ENCODE data around the gene RPS19.
"Not testable (repeated sequence)": the region's sequence is repeated elsewhere in the genome, so short reads cannot be mapped to it uniquely, and the experiment has no call there.

The RPS19 gene

GRCh38 chr19:41910992-41911888 lies 51.2 kb downstream of the RPS19 start:
- TF ChIP-seq, protein P1, sequence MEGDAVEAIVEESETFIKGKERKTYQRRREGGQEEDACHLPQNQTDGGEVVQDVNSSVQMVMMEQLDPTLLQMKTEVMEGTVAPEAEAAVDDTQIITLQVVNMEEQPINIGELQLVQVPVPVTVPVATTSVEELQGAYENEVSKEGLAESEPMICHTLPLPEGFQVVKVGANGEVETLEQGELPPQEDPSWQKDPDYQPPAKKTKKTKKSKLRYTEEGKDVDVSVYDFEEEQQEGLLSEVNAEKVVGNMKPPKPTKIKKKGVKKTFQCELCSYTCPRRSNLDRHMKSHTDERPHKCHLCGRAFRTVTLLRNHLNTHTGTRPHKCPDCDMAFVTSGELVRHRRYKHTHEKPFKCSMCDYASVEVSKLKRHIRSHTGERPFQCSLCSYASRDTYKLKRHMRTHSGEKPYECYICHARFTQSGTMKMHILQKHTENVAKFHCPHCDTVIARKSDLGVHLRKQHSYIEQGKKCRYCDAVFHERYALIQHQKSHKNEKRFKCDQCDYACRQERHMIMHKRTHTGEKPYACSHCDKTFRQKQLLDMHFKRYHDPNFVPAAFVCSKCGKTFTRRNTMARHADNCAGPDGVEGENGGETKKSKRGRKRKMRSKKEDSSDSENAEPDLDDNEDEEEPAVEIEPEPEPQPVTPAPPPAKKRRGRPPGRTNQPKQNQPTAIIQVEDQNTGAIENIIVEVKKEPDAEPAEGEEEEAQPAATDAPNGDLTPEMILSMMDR (conservative IDR thresholded peaks at IDR 0.05; ENCODE audit: low read depth), result no peak
- no peak overlapping the region for H3K27ac ChIP-seq
- DNase-seq (ENCODE audit: low spot score), result no peak
- POLR2A ChIA-PET (ENCODE audit: low non-redundant PET), result no interaction called here
- CTCF ChIA-PET, result interaction anchor here (0.5 to 0.7 kb wide), 4 partner anchors 9 to 522 kb away, joined by 3 to 6 read pairs (median 3); partner anchors contain the start of gene ERFL

DNA sequence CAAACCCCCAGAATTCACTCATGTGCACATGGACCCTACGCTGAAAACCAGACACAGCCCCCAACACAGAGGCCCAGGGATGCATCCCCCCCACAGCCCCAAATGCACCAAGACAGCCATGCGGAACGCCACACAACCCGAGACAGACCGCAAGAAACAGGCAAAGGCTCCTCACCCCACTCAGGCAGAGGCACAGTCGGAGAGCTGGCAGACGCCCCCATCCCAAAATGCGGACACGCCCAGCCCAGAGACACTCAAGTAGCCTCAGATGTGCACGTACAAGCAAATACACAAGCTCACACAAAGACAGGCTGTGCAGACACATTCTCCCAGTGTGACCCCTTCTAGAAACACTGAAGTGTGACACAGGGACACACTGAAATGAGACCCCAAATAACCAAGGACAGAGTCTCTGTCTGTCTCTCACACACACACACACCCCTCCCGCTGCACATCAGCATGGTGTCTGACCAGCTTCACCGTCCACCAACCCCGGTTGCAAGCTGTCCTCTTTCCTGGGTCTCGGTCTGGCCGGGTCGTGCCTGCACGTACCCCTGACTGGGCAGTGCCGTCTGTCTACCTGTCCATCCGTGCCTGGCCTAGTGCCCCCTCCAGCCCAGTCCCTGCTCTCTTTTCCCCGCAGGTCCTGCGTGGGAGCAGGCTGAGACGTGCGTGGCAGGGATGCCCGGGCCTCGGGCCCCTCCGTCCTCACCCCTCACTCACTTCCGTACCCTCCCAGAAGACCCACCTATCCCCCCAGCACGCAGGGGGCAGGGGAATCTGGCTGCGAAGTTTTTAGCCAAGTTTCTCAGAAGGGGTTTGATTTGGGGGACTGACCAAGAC lies 52.1 kb downstream of the RPS19 start:
- DNase-seq (ENCODE audit: low spot score), result no peak
- TF ChIP-seq, protein P1 (conservative IDR thresholded peaks at IDR 0.05; ENCODE audit: low read depth), result no peak
- no peak overlapping the region for H3K27ac ChIP-seq
- POLR2A ChIA-PET (ENCODE audit: low non-redundant PET), result no interaction called here
- CTCF ChIA-PET, result interaction anchor here (0.5 to 0.7 kb wide), 3 partner anchors 16 to 29 kb away, joined by 3 to 6 read pairs (median 3); partner anchors contain the start of gene ERFL

GRCh38 chr19:41912899-41913537 lies 53.0 kb downstream of the RPS19 start:
- DNase-seq (ENCODE audit: low spot score), result no peak
- TF ChIP-seq, protein P1 (conservative IDR thresholded peaks at IDR 0.05; ENCODE audit: low read depth), result no peak
- POLR2A ChIA-PET (ENCODE audit: low non-redundant PET), result no interaction called here
- no peak overlapping the region for H3K27ac ChIP-seq
- CTCF ChIA-PET, result no interaction called here

- no peak for DNase-seq (ENCODE audit: low spot score)
- no peak overlapping the region for H3K27ac ChIP-seq
- TF ChIP-seq, protein P1 (conservative IDR thresholded peaks at IDR 0.05; ENCODE audit: low read depth), result no peak
- ChIA-PET POLR2A (ENCODE audit: low non-redundant PET) (no interaction called here), CTCF (no interaction called here)
Measured at GRCh38 chr19:41913538-41914423, 53.7 kb downstream of the RPS19 start.

DNA sequence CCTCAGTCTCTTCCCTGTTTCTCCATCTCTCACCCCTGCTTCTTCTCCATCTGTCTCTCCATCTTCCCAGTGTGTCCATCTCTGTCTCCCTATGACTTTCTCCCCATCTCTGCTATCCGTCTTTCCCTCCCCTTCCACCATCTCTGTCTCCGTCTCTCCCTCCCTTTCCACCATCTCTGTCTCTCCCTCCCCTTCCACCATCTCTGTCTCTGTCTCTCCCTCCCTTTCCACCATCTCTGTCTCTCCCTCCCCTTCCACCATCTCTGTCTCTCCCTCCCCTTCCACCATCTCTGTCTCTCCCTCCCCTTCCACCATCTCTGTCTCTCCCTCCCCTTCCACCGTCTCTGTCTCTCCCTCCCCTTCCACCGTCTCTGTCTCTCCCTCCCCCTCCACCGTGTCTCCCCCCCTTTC lies 54.4 kb downstream of the RPS19 start:
- POLR2A ChIA-PET (ENCODE audit: low non-redundant PET); H3K27ac ChIP-seq; DNase-seq (ENCODE audit: low spot score); CTCF ChIA-PET: not testable (repeated sequence)

DNA sequence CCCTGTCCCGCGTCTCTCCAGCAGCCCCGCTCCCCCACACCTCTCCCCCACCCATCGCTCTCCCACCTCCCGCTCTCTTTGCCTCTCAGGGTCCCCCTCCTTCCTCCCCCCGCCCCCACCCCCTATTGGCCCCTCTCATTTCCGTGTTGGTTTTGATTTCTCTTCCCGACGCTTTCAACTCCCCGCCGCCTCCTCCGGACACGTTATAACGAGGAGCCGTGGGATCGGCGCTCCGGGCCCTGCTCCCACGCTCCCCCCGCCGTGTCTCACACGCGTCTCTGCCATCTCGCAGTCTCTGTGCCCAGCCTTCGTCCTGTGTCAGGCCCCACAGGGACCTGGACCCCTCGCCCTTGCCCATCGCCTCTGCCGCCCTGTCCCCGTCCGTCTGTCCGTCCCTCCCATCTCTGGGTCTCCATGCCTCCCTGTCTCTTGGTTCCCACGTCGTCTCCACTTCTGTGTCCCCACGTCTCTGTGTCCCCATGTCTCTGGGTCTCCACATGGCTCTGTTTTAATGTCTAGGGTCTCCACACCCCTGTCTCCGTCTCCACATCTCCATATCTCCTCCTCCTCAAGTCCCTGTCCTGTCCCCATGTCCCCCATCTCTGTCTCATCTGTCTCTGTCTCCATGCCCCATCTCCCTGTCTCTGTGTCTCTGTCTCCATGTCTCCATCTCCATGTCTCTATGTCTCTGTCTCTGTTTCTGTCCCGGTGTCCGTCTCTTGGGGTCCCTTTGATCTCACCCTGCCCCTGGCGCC lies 55.1 kb downstream of the RPS19 start:
- CTCF ChIA-PET, result interaction anchor here (0.6 kb wide), 1 partner anchor 27 kb away, joined by 3 read pairs; no protein-coding TSS in a partner anchor
- TF ChIP-seq, protein P1 (conservative IDR thresholded peaks at IDR 0.05; ENCODE audit: low read depth), result no peak

More for the DNA sequence above, 55.1 kb downstream of the RPS19 start:
- POLR2A ChIA-PET (ENCODE audit: low non-redundant PET), result no interaction called here
- H3K27ac ChIP-seq, result no peak overlapping the region
- DNase-seq (ENCODE audit: low spot score), result no peak
